ENCODE results near the gene SPATA45. TPM values are rescaled to one million over a fixed set of nuclear protein-coding genes. Genes with fewer than 3 reads are reported as not detected.
"Not testable (repeated sequence)": the region's sequence is repeated elsewhere in the genome, so short reads cannot be mapped to it uniquely, and the experiment has no call there.

SPATA45 gene
- 0.44 TPM for total RNA-seq
- not detected for polyA plus RNA-seq (ENCODE audit: insufficient read depth in 1 of 8, insufficient read length in 8 of 8, low replicate concordance in 1 of 8)
- long read RNA-seq, donor 1: 0 reads
- long read RNA-seq, donor 2: 0 reads
- long read RNA-seq, donor 3: 0 reads
- long read RNA-seq, donor 4: 0 reads
- long read RNA-seq, donor 5: 0 reads
- long read RNA-seq, donor 6: 0 reads
- long read RNA-seq, donor 7: 0 reads
- long read RNA-seq, donor 8: 0 reads
- long read RNA-seq, donor 9: 0 reads
- long read RNA-seq, donor 10: 0 reads
- long read RNA-seq, donor 11: 0 reads

- no peak within 1 kb of the TSS for H3K27ac ChIP-seq (ENCODE audit: low read length)
- H3K36me3 ChIP-seq (ENCODE audit: control insufficient read depth, insufficient read depth, low read length): no peaks in the 10 kb centered on the region
- 94% methylated on average over 3 of the region's 4 CpGs for WGBS (ENCODE audit: insufficient coverage)
These were observed at the start of gene SPATA45 for GRCh38 chr1:212847549-212847948. SPATA45 (minus strand) TSS chr1:212847649; CDS start chr1:212836149, 11,500 bp downstream.

GRCh38 chr1:212892108-212892507 is 44.7 kb upstream of the SPATA45 start:
- no CpG with 5 or more reads among the region's 1 CpG for WGBS (ENCODE audit: insufficient coverage)
- Histone ChIP-seq H3K4me1 (ENCODE audit: control insufficient read depth, insufficient read depth, low read length) (no peaks in the 10 kb centered on the region), H3K27ac (ENCODE audit: low read length) (no peak overlapping the region), H3K27me3 (ENCODE audit: control insufficient read depth, insufficient read depth, low read length) (no peaks in the 10 kb centered on the region), H3K9me3 (replicated peaks; ENCODE audit: control insufficient read depth, low read depth, low read length) (no peaks in the 10 kb centered on the region), H3K4me3 (ENCODE audit: low read length) (no peak overlapping the region), H3K36me3 (ENCODE audit: control insufficient read depth, insufficient read depth, low read length) (peaks cover 40% of the 10 kb centered on the region)
- DNase-seq: no peak

More at GRCh38 chr1:212847549-212847948, at the start of gene SPATA45:
- Histone ChIP-seq H3K4me3 (ENCODE audit: low read length) (no peak within 1 kb of the TSS), H3K9me3 (replicated peaks; ENCODE audit: control insufficient read depth, low read depth, low read length) (no peaks in the 10 kb centered on the region), H3K4me1 (ENCODE audit: control insufficient read depth, insufficient read depth, low read length) (no peaks in the 10 kb centered on the region), H3K27me3 (ENCODE audit: control insufficient read depth, insufficient read depth, low read length) (no peaks in the 10 kb centered on the region)
- DNase-seq: no peak

- Histone ChIP-seq H3K27me3 (ENCODE audit: control insufficient read depth, insufficient read depth, low read length) (no peaks in the 10 kb centered on the region), H3K4me1 (ENCODE audit: control insufficient read depth, insufficient read depth, low read length) (no peaks in the 10 kb centered on the region), H3K27ac (ENCODE audit: low read length) (no peak overlapping the region), H3K9me3 (replicated peaks; ENCODE audit: control insufficient read depth, low read depth, low read length) (no peaks in the 10 kb centered on the region), H3K36me3 (ENCODE audit: control insufficient read depth, insufficient read depth, low read length) (peaks cover 27% of the 10 kb centered on the region), H3K4me3 (ENCODE audit: low read length) (no peak overlapping the region)
- no peak for DNase-seq
- no CpG with 5 or more reads among the region's 4 CpGs for WGBS (ENCODE audit: insufficient coverage)
These were observed 37.1 kb upstream of the SPATA45 start for GRCh38 chr1:212884592-212884991.

GRCh38 chr1:212879947-212880690 is 32.7 kb upstream of the SPATA45 start:
- H3K4me1 ChIP-seq (ENCODE audit: control insufficient read depth, insufficient read depth, low read length): no peaks in the 10 kb centered on the region
- DNase-seq: no peak
- 79% methylated on average over 3 of the region's 6 CpGs for WGBS (ENCODE audit: insufficient coverage)
- H3K9me3 ChIP-seq (replicated peaks; ENCODE audit: control insufficient read depth, low read depth, low read length): no peaks in the 10 kb centered on the region
- no peaks in the 10 kb centered on the region for H3K27me3 ChIP-seq (ENCODE audit: control insufficient read depth, insufficient read depth, low read length)
- peaks cover 14% of the 10 kb centered on the region for H3K36me3 ChIP-seq (ENCODE audit: control insufficient read depth, insufficient read depth, low read length)
- no peak overlapping the region for H3K27ac ChIP-seq (ENCODE audit: low read length)
- H3K4me3 ChIP-seq (ENCODE audit: low read length): no peak overlapping the region

- no peaks in the 10 kb centered on the region for H3K4me1 ChIP-seq (ENCODE audit: control insufficient read depth, insufficient read depth, low read length)
- H3K4me3 ChIP-seq (ENCODE audit: low read length): no peak overlapping the region
- no peak for DNase-seq
- no peak overlapping the region for H3K27ac ChIP-seq (ENCODE audit: low read length)
- H3K36me3 ChIP-seq (ENCODE audit: control insufficient read depth, insufficient read depth, low read length): peaks cover 12% of the 10 kb centered on the region
- H3K9me3 ChIP-seq (replicated peaks; ENCODE audit: control insufficient read depth, low read depth, low read length): no peaks in the 10 kb centered on the region
- 100% methylated on average over 2 of the region's 6 CpGs for WGBS (ENCODE audit: insufficient coverage)
- H3K27me3 ChIP-seq (ENCODE audit: control insufficient read depth, insufficient read depth, low read length): no peaks in the 10 kb centered on the region
These were observed 31.0 kb upstream of the SPATA45 start for GRCh38 chr1:212878418-212878817.

GRCh38 chr1:212873518-212873917 is 26.1 kb upstream of the SPATA45 start:
- H3K36me3 ChIP-seq (ENCODE audit: control insufficient read depth, insufficient read depth, low read length): peaks cover 26% of the 10 kb centered on the region
- no peak overlapping the region for H3K4me3 ChIP-seq (ENCODE audit: low read length)
- no peak overlapping the region for H3K27ac ChIP-seq (ENCODE audit: low read length)
- WGBS (ENCODE audit: insufficient coverage): 57% methylated on average over 1 of the region's 2 CpGs
- no peak for DNase-seq
- no peaks in the 10 kb centered on the region for H3K9me3 ChIP-seq (replicated peaks; ENCODE audit: control insufficient read depth, low read depth, low read length)
- H3K4me1 ChIP-seq (ENCODE audit: control insufficient read depth, insufficient read depth, low read length): no peaks in the 10 kb centered on the region
- no peaks in the 10 kb centered on the region for H3K27me3 ChIP-seq (ENCODE audit: control insufficient read depth, insufficient read depth, low read length)

GRCh38 chr1:212871976-212872375 is 24.5 kb upstream of the SPATA45 start:
- no peaks in the 10 kb centered on the region for H3K9me3 ChIP-seq (replicated peaks; ENCODE audit: control insufficient read depth, low read depth, low read length)
- H3K4me1 ChIP-seq (ENCODE audit: control insufficient read depth, insufficient read depth, low read length): no peaks in the 10 kb centered on the region
- peaks cover 29% of the 10 kb centered on the region for H3K36me3 ChIP-seq (ENCODE audit: control insufficient read depth, insufficient read depth, low read length)
- no peaks in the 10 kb centered on the region for H3K27me3 ChIP-seq (ENCODE audit: control insufficient read depth, insufficient read depth, low read length)
- WGBS (ENCODE audit: insufficient coverage): no CpG with 5 or more reads among the region's 1 CpG
- no peak overlapping the region for H3K27ac ChIP-seq (ENCODE audit: low read length)
- H3K4me3 ChIP-seq (ENCODE audit: low read length): no peak overlapping the region
- DNase-seq: no peak

- Histone ChIP-seq H3K27ac (ENCODE audit: low read length) (no peak overlapping the region), H3K4me1 (ENCODE audit: control insufficient read depth, insufficient read depth, low read length) (no peaks in the 10 kb centered on the region), H3K4me3 (ENCODE audit: low read length) (no peak overlapping the region), H3K9me3 (replicated peaks; ENCODE audit: control insufficient read depth, low read depth, low read length) (no peaks in the 10 kb centered on the region), H3K27me3 (ENCODE audit: control insufficient read depth, insufficient read depth, low read length) (no peaks in the 10 kb centered on the region), H3K36me3 (ENCODE audit: control insufficient read depth, insufficient read depth, low read length) (peaks cover 14% of the 10 kb centered on the region)
- DNase-seq: no peak
- no CpG with 5 or more reads among the region's 1 CpG for WGBS (ENCODE audit: insufficient coverage)
These were observed 19.7 kb upstream of the SPATA45 start for GRCh38 chr1:212867192-212867591.

- Histone ChIP-seq H3K27me3 (ENCODE audit: control insufficient read depth, insufficient read depth, low read length) (no peaks in the 10 kb centered on the region), H3K27ac (ENCODE audit: low read length) (no peak overlapping the region), H3K36me3 (ENCODE audit: control insufficient read depth, insufficient read depth, low read length) (peaks cover 3% of the 10 kb centered on the region), H3K4me1 (ENCODE audit: control insufficient read depth, insufficient read depth, low read length) (peaks cover 9% of the 10 kb centered on the region), H3K9me3 (replicated peaks; ENCODE audit: control insufficient read depth, low read depth, low read length) (no peaks in the 10 kb centered on the region), H3K4me3 (ENCODE audit: low read length) (no peak overlapping the region)
- no peak for DNase-seq
- WGBS (ENCODE audit: insufficient coverage): 82% methylated on average over 2 of the region's 4 CpGs
These were observed 16.8 kb upstream of the SPATA45 start for GRCh38 chr1:212864201-212864600.

GRCh38 chr1:212863345-212863744 is 15.9 kb upstream of the SPATA45 start:
- not testable (repeated sequence) for H3K4me3 ChIP-seq (ENCODE audit: low read length); DNase-seq; H3K9me3 ChIP-seq (replicated peaks; ENCODE audit: control insufficient read depth, low read depth, low read length); H3K27me3 ChIP-seq (ENCODE audit: control insufficient read depth, insufficient read depth, low read length); H3K36me3 ChIP-seq (ENCODE audit: control insufficient read depth, insufficient read depth, low read length); H3K27ac ChIP-seq (ENCODE audit: low read length)
- 100% methylated on average over 2 of the region's 10 CpGs for WGBS (ENCODE audit: insufficient coverage)
- peaks cover 14% of the 10 kb centered on the region for H3K4me1 ChIP-seq (ENCODE audit: control insufficient read depth, insufficient read depth, low read length)
